Measurements from ENCODE around the gene WNT10A.

GRCh38 chr2:218893349-218894150 lies 12.9 kb downstream of the WNT10A start:
- no peak for TF ChIP-seq FOSL2 (IDR thresholded peaks at IDR 0.05; ENCODE audit: borderline replicate concordance, low read depth)
- no peak for TF ChIP-seq USF2 (IDR thresholded peaks at IDR 0.05; ENCODE audit: borderline replicate concordance, low read depth, low read length)
- TF ChIP-seq CTCF (IDR thresholded peaks at IDR 0.05), result no peak
- no peak for TF ChIP-seq GABPA (IDR thresholded peaks at IDR 0.05; ENCODE audit: low read depth)

Data from SK-N-SH (cell line).